ENCODE results near the gene ITPRIPL2.

DNA sequence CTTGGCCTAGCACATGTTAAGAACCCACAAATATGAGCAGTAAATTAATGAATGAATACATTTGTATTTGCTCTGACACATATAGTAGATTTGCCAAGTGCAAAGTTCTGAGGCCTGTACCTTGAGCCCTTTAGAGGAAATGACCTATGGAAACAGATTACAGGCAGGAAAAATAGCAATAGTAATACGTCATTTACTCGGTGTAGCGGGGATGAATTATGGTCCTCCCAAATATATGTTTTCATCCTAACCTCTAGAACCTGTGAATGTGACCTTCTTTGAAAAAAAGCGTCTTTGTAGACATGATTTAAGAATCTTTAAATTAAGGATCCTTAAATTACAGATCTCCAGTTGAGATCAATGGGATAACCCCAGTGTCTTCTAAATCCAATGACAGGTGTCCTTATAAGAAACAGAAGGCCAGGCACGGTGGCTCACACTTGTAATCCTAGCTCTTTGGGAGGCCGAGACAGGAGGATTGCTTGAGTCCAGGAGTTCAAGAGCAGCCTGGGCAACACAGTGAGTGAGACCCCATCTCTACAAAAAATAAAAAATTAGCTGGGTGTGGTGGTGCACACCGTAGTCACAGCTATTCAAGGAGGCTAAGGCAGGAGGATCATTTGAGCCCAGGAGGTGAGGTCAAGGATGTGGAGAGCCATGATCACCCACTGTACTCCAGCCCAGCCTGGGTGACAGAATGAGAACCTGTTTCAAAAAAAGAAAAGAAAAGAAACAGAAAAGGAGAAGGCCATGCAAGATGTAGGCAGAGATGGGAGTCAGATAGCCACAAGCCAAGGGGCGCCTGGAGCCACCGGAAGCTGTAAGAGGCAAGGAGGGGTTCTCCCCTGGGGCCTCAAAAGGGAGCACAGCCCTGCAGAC is 5.1 kb upstream of the ITPRIPL2 start:
- TF ChIP-seq, protein P1, sequence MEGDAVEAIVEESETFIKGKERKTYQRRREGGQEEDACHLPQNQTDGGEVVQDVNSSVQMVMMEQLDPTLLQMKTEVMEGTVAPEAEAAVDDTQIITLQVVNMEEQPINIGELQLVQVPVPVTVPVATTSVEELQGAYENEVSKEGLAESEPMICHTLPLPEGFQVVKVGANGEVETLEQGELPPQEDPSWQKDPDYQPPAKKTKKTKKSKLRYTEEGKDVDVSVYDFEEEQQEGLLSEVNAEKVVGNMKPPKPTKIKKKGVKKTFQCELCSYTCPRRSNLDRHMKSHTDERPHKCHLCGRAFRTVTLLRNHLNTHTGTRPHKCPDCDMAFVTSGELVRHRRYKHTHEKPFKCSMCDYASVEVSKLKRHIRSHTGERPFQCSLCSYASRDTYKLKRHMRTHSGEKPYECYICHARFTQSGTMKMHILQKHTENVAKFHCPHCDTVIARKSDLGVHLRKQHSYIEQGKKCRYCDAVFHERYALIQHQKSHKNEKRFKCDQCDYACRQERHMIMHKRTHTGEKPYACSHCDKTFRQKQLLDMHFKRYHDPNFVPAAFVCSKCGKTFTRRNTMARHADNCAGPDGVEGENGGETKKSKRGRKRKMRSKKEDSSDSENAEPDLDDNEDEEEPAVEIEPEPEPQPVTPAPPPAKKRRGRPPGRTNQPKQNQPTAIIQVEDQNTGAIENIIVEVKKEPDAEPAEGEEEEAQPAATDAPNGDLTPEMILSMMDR (IDR thresholded peaks at IDR 0.05), result no peak
- TF ChIP-seq, protein P2, sequence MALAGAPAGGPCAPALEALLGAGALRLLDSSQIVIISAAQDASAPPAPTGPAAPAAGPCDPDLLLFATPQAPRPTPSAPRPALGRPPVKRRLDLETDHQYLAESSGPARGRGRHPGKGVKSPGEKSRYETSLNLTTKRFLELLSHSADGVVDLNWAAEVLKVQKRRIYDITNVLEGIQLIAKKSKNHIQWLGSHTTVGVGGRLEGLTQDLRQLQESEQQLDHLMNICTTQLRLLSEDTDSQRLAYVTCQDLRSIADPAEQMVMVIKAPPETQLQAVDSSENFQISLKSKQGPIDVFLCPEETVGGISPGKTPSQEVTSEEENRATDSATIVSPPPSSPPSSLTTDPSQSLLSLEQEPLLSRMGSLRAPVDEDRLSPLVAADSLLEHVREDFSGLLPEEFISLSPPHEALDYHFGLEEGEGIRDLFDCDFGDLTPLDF (CRISPR knock-in tag; IDR thresholded peaks at IDR 0.05), result no peak
- TF ChIP-seq IRF2 (CRISPR knock-in tag; IDR thresholded peaks at IDR 0.05; ENCODE audit: borderline replicate concordance, low read depth) (no peak), ZBTB21 (CRISPR knock-in tag; IDR thresholded peaks at IDR 0.05; ENCODE audit: borderline replicate concordance) (no peak)
- TF ChIP-seq, protein P3, sequence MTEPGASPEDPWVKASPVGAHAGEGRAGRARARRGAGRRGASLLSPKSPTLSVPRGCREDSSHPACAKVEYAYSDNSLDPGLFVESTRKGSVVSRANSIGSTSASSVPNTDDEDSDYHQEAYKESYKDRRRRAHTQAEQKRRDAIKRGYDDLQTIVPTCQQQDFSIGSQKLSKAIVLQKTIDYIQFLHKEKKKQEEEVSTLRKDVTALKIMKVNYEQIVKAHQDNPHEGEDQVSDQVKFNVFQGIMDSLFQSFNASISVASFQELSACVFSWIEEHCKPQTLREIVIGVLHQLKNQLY (CRISPR knock-in tag; IDR thresholded peaks at IDR 0.05), result no peak
- TF ChIP-seq, protein P4, sequence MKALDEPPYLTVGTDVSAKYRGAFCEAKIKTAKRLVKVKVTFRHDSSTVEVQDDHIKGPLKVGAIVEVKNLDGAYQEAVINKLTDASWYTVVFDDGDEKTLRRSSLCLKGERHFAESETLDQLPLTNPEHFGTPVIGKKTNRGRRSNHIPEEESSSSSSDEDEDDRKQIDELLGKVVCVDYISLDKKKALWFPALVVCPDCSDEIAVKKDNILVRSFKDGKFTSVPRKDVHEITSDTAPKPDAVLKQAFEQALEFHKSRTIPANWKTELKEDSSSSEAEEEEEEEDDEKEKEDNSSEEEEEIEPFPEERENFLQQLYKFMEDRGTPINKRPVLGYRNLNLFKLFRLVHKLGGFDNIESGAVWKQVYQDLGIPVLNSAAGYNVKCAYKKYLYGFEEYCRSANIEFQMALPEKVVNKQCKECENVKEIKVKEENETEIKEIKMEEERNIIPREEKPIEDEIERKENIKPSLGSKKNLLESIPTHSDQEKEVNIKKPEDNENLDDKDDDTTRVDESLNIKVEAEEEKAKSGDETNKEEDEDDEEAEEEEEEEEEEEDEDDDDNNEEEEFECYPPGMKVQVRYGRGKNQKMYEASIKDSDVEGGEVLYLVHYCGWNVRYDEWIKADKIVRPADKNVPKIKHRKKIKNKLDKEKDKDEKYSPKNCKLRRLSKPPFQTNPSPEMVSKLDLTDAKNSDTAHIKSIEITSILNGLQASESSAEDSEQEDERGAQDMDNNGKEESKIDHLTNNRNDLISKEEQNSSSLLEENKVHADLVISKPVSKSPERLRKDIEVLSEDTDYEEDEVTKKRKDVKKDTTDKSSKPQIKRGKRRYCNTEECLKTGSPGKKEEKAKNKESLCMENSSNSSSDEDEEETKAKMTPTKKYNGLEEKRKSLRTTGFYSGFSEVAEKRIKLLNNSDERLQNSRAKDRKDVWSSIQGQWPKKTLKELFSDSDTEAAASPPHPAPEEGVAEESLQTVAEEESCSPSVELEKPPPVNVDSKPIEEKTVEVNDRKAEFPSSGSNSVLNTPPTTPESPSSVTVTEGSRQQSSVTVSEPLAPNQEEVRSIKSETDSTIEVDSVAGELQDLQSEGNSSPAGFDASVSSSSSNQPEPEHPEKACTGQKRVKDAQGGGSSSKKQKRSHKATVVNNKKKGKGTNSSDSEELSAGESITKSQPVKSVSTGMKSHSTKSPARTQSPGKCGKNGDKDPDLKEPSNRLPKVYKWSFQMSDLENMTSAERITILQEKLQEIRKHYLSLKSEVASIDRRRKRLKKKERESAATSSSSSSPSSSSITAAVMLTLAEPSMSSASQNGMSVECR (CRISPR knock-in tag; IDR thresholded peaks at IDR 0.05; ENCODE audit: borderline replicate concordance), result no peak
- TF ChIP-seq, protein P5, sequence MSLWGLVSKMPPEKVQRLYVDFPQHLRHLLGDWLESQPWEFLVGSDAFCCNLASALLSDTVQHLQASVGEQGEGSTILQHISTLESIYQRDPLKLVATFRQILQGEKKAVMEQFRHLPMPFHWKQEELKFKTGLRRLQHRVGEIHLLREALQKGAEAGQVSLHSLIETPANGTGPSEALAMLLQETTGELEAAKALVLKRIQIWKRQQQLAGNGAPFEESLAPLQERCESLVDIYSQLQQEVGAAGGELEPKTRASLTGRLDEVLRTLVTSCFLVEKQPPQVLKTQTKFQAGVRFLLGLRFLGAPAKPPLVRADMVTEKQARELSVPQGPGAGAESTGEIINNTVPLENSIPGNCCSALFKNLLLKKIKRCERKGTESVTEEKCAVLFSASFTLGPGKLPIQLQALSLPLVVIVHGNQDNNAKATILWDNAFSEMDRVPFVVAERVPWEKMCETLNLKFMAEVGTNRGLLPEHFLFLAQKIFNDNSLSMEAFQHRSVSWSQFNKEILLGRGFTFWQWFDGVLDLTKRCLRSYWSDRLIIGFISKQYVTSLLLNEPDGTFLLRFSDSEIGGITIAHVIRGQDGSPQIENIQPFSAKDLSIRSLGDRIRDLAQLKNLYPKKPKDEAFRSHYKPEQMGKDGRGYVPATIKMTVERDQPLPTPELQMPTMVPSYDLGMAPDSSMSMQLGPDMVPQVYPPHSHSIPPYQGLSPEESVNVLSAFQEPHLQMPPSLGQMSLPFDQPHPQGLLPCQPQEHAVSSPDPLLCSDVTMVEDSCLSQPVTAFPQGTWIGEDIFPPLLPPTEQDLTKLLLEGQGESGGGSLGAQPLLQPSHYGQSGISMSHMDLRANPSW (CRISPR knock-in tag; conservative IDR thresholded peaks at IDR 0.05; ENCODE audit: low read depth), result no peak

Data from WTC11 (cell line).